ENCODE results near the gene NUDT16L1. TPM values are rescaled to one million over a fixed set of nuclear protein-coding genes. Genes with fewer than 3 reads are reported as not detected.

NUDT16L1 gene
- total RNA-seq, 1 experiment from 2014 or later: 42.0 TPM

GRCh38 chr16:4673387-4674046 is 19.8 kb upstream of the NUDT16L1 start:
- ChIA-PET POLR2A (no interaction called here), CTCF (interaction anchor here (1.1 kb wide), 1 partner anchor 10 kb away, joined by 4 read pairs; no protein-coding TSS in a partner anchor)
- no peak for ATAC-seq
- no peak for DNase-seq (ENCODE audit: low spot score)
- TF ChIP-seq TP53 (CRISPR knock-in tag; IDR thresholded peaks at IDR 0.05) (no peak), FOXP4 (CRISPR knock-in tag; IDR thresholded peaks at IDR 0.05) (no peak), TCF7 (CRISPR knock-in tag; IDR thresholded peaks at IDR 0.05; ENCODE audit: low read depth) (no peak), SP1 (CRISPR knock-in tag; conservative IDR thresholded peaks at IDR 0.05) (no peak), IRF2 (CRISPR knock-in tag; IDR thresholded peaks at IDR 0.05; ENCODE audit: borderline replicate concordance, low read depth) (no peak), E2F1 (CRISPR knock-in tag; IDR thresholded peaks at IDR 0.05) (no peak), GABPB1 (CRISPR knock-in tag; IDR thresholded peaks at IDR 0.05) (no peak), USF1 (CRISPR knock-in tag; IDR thresholded peaks at IDR 0.05) (no peak), NR3C1 (CRISPR knock-in tag; conservative IDR thresholded peaks at IDR 0.05; ENCODE audit: low read depth) (no peak)
- Mint-ChIP-seq H3K9me3 (no peaks in the 10 kb centered on the region), H3K27ac (peak overlapping the region; percentile 84), H3K4me1 (peaks cover 3% of the 10 kb centered on the region; the same call in 1 of the 2 replicates), H3K4me3 (no peak overlapping the region), H3K36me3 (peaks cover 10% of the 10 kb centered on the region; the same call in 1 of the 2 replicates), H3K27me3 (ENCODE audit: low read depth) (no peaks in the 10 kb centered on the region)

- TF ChIP-seq ZNF121 (CRISPR knock-in tag; IDR thresholded peaks at IDR 0.05) (peak; percentile 51; the same call in 1 of the 2 replicates), OVOL2 (CRISPR knock-in tag; IDR thresholded peaks at IDR 0.05; ENCODE audit: borderline replicate concordance) (no peak)
- CTCF ChIA-PET: interaction anchor here (1.2 kb wide), 1 partner anchor 89 kb away, joined by 3 read pairs; no protein-coding TSS in a partner anchor
- peaks cover 3% of the 10 kb centered on the region; the same call in 1 of the 2 replicates for H3K4me1 Mint-ChIP-seq
- no peaks in the 10 kb centered on the region for H3K27me3 Mint-ChIP-seq (ENCODE audit: low read depth)
- no peak overlapping the region for H3K27ac Mint-ChIP-seq
- no peaks in the 10 kb centered on the region for H3K9me3 Mint-ChIP-seq
- POLR2A ChIA-PET: no interaction called here
- DNase-seq (ENCODE audit: low spot score) (no peak), ATAC-seq (no peak)
- no peak overlapping the region for H3K4me3 Mint-ChIP-seq
- peaks cover 6% of the 10 kb centered on the region; the same call in 1 of the 2 replicates for H3K36me3 Mint-ChIP-seq
These were observed 18.3 kb upstream of the NUDT16L1 start for GRCh38 chr16:4674926-4675530.

- POLR2A ChIA-PET: no interaction called here
- Mint-ChIP-seq H3K27ac (peak overlapping the region; percentile 49; the same call in 1 of the 2 replicates), H3K4me3 (no peak overlapping the region), H3K36me3 (peaks cover 6% of the 10 kb centered on the region; the same call in 1 of the 2 replicates), H3K9me3 (no peaks in the 10 kb centered on the region), H3K27me3 (ENCODE audit: low read depth) (no peaks in the 10 kb centered on the region), H3K4me1 (peaks cover 3% of the 10 kb centered on the region; the same call in 1 of the 2 replicates)
- CTCF ChIA-PET: interaction anchor here (1.2 to 2.4 kb wide), 2 partner anchors 25 to 91 kb away, joined by 3 to 10 read pairs; no protein-coding TSS in a partner anchor
- no peak for DNase-seq (ENCODE audit: low spot score)
- TF ChIP-seq ZNF425 (CRISPR knock-in tag; conservative IDR thresholded peaks at IDR 0.05) (no peak), PRDM15 (CRISPR knock-in tag; IDR thresholded peaks at IDR 0.05) (0 out of 2 replicates have a peak, but pooled peaks have one; percentile 27)
- ATAC-seq: peak; percentile 64
These were observed 17.2 kb upstream of the NUDT16L1 start for GRCh38 chr16:4675864-4676786.
